ENCODE results near the gene GJB1. TPM values are rescaled to one million over a fixed set of nuclear protein-coding genes. Genes with fewer than 3 reads are reported as not detected.

The GJB1 gene
- polyA plus RNA-seq, 1 donor (not counting 4 experiments of a cell fraction or from before 2014, with no cell fraction given), result not detected

GRCh38 chrX:71251466-71251973 is 28.5 kb downstream of the GJB1 start:
- H3K9me3 ChIP-seq (ENCODE audit: control insufficient read depth, low read depth, low read length), result no peaks in the 10 kb centered on the region
- H3K27me3 ChIP-seq (ENCODE audit: control insufficient read depth, extremely low read depth, insufficient read depth, low read length), result no peaks in the 10 kb centered on the region
- H2AFZ ChIP-seq (ENCODE audit: control insufficient read depth, low read length), result no peak overlapping the region
- FAIRE-seq, result no peak
- peaks cover 3% of the 10 kb centered on the region for H3K79me2 ChIP-seq (ENCODE audit: control insufficient read depth, insufficient read depth, low read length)
- H3K36me3 ChIP-seq (ENCODE audit: control insufficient read depth in 2 of 2, extremely low read depth in 1 of 2, insufficient read depth in 2 of 2, low read length in 2 of 2), result peaks cover 0 to 2% of the 10 kb centered on the region in 2 experiments
- no peak for TF ChIP-seq CTCF (optimal IDR thresholded peaks at IDR 0.05 in 1 of 3, IDR thresholded peaks at IDR 0.05 in 1 of 3, conservative IDR thresholded peaks at IDR 0.05 in 1 of 3; ENCODE audit: extremely low read depth in 1 of 3, insufficient read depth in 2 of 3, low read length in 3 of 3)
- TF ChIP-seq EZH2 (IDR thresholded peaks at IDR 0.05; ENCODE audit: low read length), result no peak
- no peak overlapping the region for H3K9ac ChIP-seq (ENCODE audit: control insufficient read depth, extremely low read depth, insufficient read depth, low read length)
- H3K4me2 ChIP-seq (ENCODE audit: control insufficient read depth, extremely low read depth, insufficient read depth, low read depth, low read length), result no peak overlapping the region
- no peaks in the 10 kb centered on the region for H3K9me1 ChIP-seq (ENCODE audit: control insufficient read depth, extremely low read depth, insufficient read depth, low read length)
- DNase-seq (ENCODE audit: low read depth, low spot score), result no peak
- no peak overlapping the region for H3K27ac ChIP-seq (ENCODE audit: control insufficient read depth, insufficient read depth, low read length)
- no peaks in the 10 kb centered on the region for H4K20me1 ChIP-seq (ENCODE audit: control insufficient read depth, extremely low read depth, insufficient read depth, low read length)
- no peak overlapping the region for H3K4me3 ChIP-seq (ENCODE audit: control insufficient read depth in 2 of 3, extremely low read depth in 1 of 3, insufficient read depth in 2 of 3, low read depth in 1 of 3, low read length in 3 of 3)
- H3K4me1 ChIP-seq (ENCODE audit: control insufficient read depth, extremely low read depth, insufficient read depth, low read length), result peaks cover 2% of the 10 kb centered on the region
- dilution Hi-C loops (cut with MboI; ENCODE audit: extremely low pct_ligation_motif_present, low sequenced_read_pairs), result no loop called here

GRCh38 chrX:71252221-71252620 is 29.2 kb downstream of the GJB1 start:
- dilution Hi-C loops (cut with MboI; ENCODE audit: extremely low pct_ligation_motif_present, low sequenced_read_pairs), result no loop called here
- Histone ChIP-seq H3K36me3 (ENCODE audit: control insufficient read depth in 2 of 2, extremely low read depth in 1 of 2, insufficient read depth in 2 of 2, low read length in 2 of 2) (peaks cover 0 to 2% of the 10 kb centered on the region in 2 experiments), H3K4me1 (ENCODE audit: control insufficient read depth, extremely low read depth, insufficient read depth, low read length) (peaks cover 2% of the 10 kb centered on the region), H3K4me2 (ENCODE audit: control insufficient read depth, extremely low read depth, insufficient read depth, low read depth, low read length) (no peak overlapping the region), H3K27me3 (ENCODE audit: control insufficient read depth, extremely low read depth, insufficient read depth, low read length) (no peaks in the 10 kb centered on the region), H2AFZ (ENCODE audit: control insufficient read depth, low read length) (no peak overlapping the region), H3K9ac (ENCODE audit: control insufficient read depth, extremely low read depth, insufficient read depth, low read length) (no peak overlapping the region), H3K27ac (ENCODE audit: control insufficient read depth, insufficient read depth, low read length) (no peak overlapping the region), H3K9me1 (ENCODE audit: control insufficient read depth, extremely low read depth, insufficient read depth, low read length) (no peaks in the 10 kb centered on the region), H4K20me1 (ENCODE audit: control insufficient read depth, extremely low read depth, insufficient read depth, low read length) (no peaks in the 10 kb centered on the region), H3K79me2 (ENCODE audit: control insufficient read depth, insufficient read depth, low read length) (peaks cover 3% of the 10 kb centered on the region), H3K4me3 (ENCODE audit: control insufficient read depth in 2 of 3, extremely low read depth in 1 of 3, insufficient read depth in 2 of 3, low read depth in 1 of 3, low read length in 3 of 3) (no peak overlapping the region), H3K9me3 (ENCODE audit: control insufficient read depth, low read depth, low read length) (no peaks in the 10 kb centered on the region)
- TF ChIP-seq EZH2 (IDR thresholded peaks at IDR 0.05; ENCODE audit: low read length) (no peak), CTCF (optimal IDR thresholded peaks at IDR 0.05 in 1 of 3, IDR thresholded peaks at IDR 0.05 in 1 of 3, conservative IDR thresholded peaks at IDR 0.05 in 1 of 3; ENCODE audit: extremely low read depth in 1 of 3, insufficient read depth in 2 of 3, low read length in 3 of 3) (no peak)
- no peak for FAIRE-seq
- DNase-seq (ENCODE audit: low read depth, low spot score), result no peak
